Measurements from ENCODE around the gene AKR1B15. TPM values are rescaled to one million over a fixed set of nuclear protein-coding genes. Genes with fewer than 3 reads are reported as not detected.
"Not testable (repeated sequence)": the region's sequence is repeated elsewhere in the genome, so short reads cannot be mapped to it uniquely, and the experiment has no call there.

Gene AKR1B15
- total and polyA plus RNA-seq, 12 donors = 0.03 to 0.55 (median 0.24) TPM; not detected in 6

- TF ChIP-seq CTCF (IDR thresholded peaks at IDR 0.05) = no peak
- DNase-seq = no peak
- 66 to 91% (median 84%) methylated on average over 3 of the region's 3 CpGs for WGBS, 4 donors
- Histone ChIP-seq H3K27me3 (no peaks in the 10 kb centered on the region), H3K27ac (no peak overlapping the region), H3K36me3 (replicated peaks in 1 of 2) (no peaks in the 10 kb centered on the region), H3K9me3 (replicated peaks in 1 of 3) (no peaks in the 10 kb centered on the region), H3K4me3 (no peak overlapping the region), H3K4me1 (replicated peaks in 1 of 2) (no peaks in the 10 kb centered on the region)
- intact Hi-C loops (cut with DNase I) = no loop called here
Measured at GRCh38 chr7:134535919-134536299, 13.0 kb upstream of the AKR1B15 start.

- H3K9me3 ChIP-seq (replicated peaks in 1 of 3); H3K27me3 ChIP-seq; H3K4me1 ChIP-seq (replicated peaks in 1 of 2); H3K4me3 ChIP-seq; H3K27ac ChIP-seq; intact Hi-C loops (cut with DNase I); H3K36me3 ChIP-seq (replicated peaks in 1 of 2); DNase-seq: not testable (repeated sequence)
- 88 to 90% (median 88%) methylated on average over 3 of the region's 3 CpGs; no CpG with 5 or more reads in 1 of the 4 donors for WGBS, 4 donors
Measured at GRCh38 chr7:134536558-134536957, 12.4 kb upstream of the AKR1B15 start.

GRCh38 chr7:134537273-134537781, 11.6 kb upstream of the AKR1B15 start:
- H3K27ac ChIP-seq; H3K4me3 ChIP-seq; H3K27me3 ChIP-seq; DNase-seq; intact Hi-C loops (cut with DNase I); H3K36me3 ChIP-seq (replicated peaks in 1 of 2); H3K4me1 ChIP-seq (replicated peaks in 1 of 2); H3K9me3 ChIP-seq (replicated peaks in 1 of 3): not testable (repeated sequence)
- 83 to 86% (median 84%) methylated on average over 5 of the region's 5 CpGs for WGBS, 4 donors

GRCh38 chr7:134539380-134540004, 9.4 kb upstream of the AKR1B15 start:
- intact Hi-C loops (cut with DNase I) = no loop called here
- no peaks in the 10 kb centered on the region for H3K9me3 ChIP-seq (replicated peaks in 1 of 3)
- DNase-seq = no peak
- 77 to 88% (median 81%) methylated on average over 6 of the region's 6 CpGs for WGBS, 4 donors
- H3K27ac ChIP-seq = no peak overlapping the region
- H3K4me1 ChIP-seq (replicated peaks in 1 of 2) = no peaks in the 10 kb centered on the region
- TF ChIP-seq CTCF (IDR thresholded peaks at IDR 0.05) = no peak
- TF ChIP-seq POLR2A (IDR thresholded peaks at IDR 0.05) = no peak
- no peaks in the 10 kb centered on the region for H3K27me3 ChIP-seq
- no peak overlapping the region for H3K4me3 ChIP-seq
- H3K36me3 ChIP-seq (replicated peaks in 1 of 2) = no peaks in the 10 kb centered on the region

GRCh38 chr7:134541501-134542194, 7.3 kb upstream of the AKR1B15 start:
- H3K9me3 ChIP-seq (replicated peaks in 1 of 3); H3K36me3 ChIP-seq (replicated peaks in 1 of 2); H3K4me3 ChIP-seq; H3K4me1 ChIP-seq (replicated peaks in 1 of 2); H3K27ac ChIP-seq; DNase-seq; intact Hi-C loops (cut with DNase I); H3K27me3 ChIP-seq: not testable (repeated sequence)
- 86 to 89% (median 86%) methylated on average over 8 of the region's 8 CpGs for WGBS, 4 donors

Data from adrenal gland (tissue), 12 donors.